Mucosa of stomach (tissue), 1 donor: ENCODE measurements around the gene ABCA3.

Source experiments
- H3K27me3 ChIP-seq: one replicate; pipeline ENCODE4 v1.7.0; 2013; ENCODE audit warnings: mild to moderate bottlenecking, low read length; ENCODE audit not compliant: control insufficient read depth, insufficient read depth
- H3K36me3 ChIP-seq: one replicate; pipeline ENCODE4 v1.7.0; 2013; ENCODE audit warnings: low read length; ENCODE audit not compliant: control insufficient read depth, insufficient read depth
- H3K4me1 ChIP-seq: one replicate; pipeline ENCODE4 v1.7.0; 2013; ENCODE audit warnings: mild to moderate bottlenecking, low read length; ENCODE audit not compliant: control insufficient read depth, insufficient read depth
- H3K4me3 ChIP-seq: one replicate; pipeline ENCODE4 v1.7.0; 2013; ENCODE audit warnings: low read length
- H3K9ac ChIP-seq: one replicate; pipeline ENCODE4 v1.7.0; 2013; ENCODE audit warnings: mild to moderate bottlenecking, low read length, moderate library complexity
- H3K9me3 ChIP-seq: one replicate; pipeline ENCODE4 v1.7.0; 2013; ENCODE audit warnings: mild to moderate bottlenecking, low read length, moderate library complexity; ENCODE audit not compliant: control insufficient read depth
- donor health status: Pancreatic carcinoma.

ABCA3 gene

DNA sequence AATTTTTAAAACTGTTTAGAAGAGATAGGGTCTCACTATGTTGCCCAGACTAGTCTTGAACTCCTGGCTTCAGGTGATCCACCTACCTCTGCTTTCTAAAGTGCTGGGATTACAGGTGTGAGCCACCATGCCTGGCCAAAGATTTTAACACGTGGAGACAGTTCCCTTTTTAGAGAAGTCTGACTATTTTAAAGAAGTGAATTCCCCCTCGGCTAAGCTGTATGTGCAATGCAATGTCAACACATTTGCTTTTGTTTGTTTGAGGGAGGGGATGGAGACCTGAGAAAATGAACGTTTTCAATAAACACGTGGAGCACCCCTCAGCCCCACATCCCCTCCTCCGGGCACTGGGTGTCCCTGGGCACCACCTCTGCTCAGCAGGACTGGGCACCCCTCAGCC, 58.3 kb downstream of the ABCA3 start:
- Histone ChIP-seq H3K9ac (no peak overlapping the region), H3K27me3 (no peaks in the 10 kb centered on the region), H3K9me3 (no peaks in the 10 kb centered on the region), H3K4me1 (no peaks in the 10 kb centered on the region), H3K36me3 (no peaks in the 10 kb centered on the region), H3K4me3 (no peak overlapping the region)

DNA sequence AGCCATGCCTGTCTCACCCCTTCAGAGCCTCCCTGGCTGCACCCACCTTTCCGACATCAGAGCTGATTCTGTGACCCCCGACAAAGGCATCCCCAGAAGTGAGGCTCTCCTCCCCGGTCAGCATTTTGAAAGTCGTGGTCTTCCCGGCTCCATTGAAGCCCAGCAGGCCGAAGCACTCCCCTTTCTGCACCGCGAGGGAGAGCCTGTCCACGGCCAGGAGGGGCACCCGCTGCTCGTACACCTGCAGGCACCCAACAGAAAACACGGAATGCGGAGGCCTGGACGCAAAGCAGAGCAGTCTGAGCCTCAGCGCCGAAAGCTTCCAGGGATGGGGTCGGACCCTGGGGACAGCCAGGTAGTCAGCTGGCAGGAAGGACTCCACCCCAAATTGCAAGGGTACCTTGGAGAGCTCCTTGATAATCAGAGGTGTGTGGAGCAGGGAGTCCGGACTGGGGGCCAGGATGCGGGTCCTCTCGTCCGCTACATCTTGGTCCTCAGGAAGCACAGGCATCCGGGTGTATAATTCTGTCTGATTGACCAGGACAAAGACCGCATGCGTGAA, 59.5 kb downstream of the ABCA3 start:
- Histone ChIP-seq H3K27me3 (peaks cover 2% of the 10 kb centered on the region), H3K9ac (no peak overlapping the region), H3K9me3 (no peaks in the 10 kb centered on the region), H3K4me1 (no peaks in the 10 kb centered on the region), H3K36me3 (no peaks in the 10 kb centered on the region), H3K4me3 (no peak overlapping the region)

DNA sequence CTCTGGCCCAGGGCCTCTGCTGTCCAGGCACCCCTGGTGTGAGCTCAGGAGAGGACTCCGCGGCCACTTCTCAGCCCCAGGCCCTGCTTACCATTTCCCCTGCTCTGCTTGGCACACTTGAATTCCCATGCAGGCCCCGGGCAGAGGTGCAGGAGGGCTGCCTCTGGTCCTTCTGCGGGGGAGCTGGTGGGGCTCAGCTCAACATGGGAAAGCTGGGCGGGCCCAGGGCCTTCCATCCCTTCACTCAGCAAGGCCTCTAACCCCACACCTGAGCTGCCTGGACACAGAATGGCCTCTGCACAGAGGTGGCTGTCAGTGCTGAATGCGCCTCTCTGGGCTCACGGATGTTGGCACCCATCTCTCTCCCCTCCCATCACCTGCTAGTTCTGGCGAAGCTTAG, 60.1 kb downstream of the ABCA3 start:
- Histone ChIP-seq H3K9me3 (no peaks in the 10 kb centered on the region), H3K36me3 (no peaks in the 10 kb centered on the region), H3K9ac (no peak overlapping the region), H3K4me1 (no peaks in the 10 kb centered on the region), H3K4me3 (no peak overlapping the region), H3K27me3 (peaks cover 5% of the 10 kb centered on the region)

DNA sequence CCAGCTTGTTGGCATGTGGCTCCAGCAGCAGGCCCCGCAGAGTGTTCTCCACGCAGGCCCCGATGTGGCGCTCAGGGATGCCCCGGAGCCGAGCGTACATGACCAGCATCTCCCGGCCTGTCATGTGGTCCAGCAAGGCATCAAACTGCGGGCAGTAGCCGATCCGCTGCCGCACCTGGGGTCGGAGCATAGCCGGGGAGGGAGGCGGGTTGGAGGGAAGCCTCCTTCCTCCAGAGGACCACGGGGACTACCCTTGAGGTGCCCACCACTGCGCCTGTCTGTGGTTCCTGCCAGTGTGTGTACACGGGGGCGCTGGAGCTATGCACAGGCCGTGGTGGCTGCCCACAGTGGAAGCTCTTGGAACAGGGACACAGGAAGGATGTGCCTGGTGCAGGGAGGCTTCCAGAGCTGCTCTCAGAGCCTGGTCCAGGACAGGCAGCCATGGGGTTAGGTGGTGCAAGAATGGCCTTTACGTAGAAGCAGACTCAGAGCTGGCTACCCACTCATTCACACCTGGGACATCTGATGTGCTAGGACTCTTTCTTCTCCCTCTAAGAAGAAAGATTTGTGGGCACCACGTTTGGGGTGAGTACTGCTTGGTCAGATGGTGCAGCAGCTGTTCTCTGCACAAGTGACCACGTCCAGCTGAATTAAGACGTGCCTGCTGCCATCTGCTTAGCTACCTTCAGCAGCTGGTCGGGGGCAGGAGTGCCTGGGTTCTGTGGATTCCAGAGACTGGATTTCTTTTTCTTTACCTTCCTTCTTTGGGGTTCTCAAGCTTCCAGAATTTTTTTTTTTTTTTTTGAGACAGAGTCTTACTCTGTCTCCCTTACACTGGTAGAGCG, 61.4 kb downstream of the ABCA3 start:
- H3K9me3 ChIP-seq, result no peaks in the 10 kb centered on the region
- peaks cover 5% of the 10 kb centered on the region for H3K27me3 ChIP-seq
- no peak overlapping the region for H3K4me3 ChIP-seq
- H3K9ac ChIP-seq, result no peak overlapping the region
- H3K4me1 ChIP-seq, result no peaks in the 10 kb centered on the region
- H3K36me3 ChIP-seq, result no peaks in the 10 kb centered on the region

DNA sequence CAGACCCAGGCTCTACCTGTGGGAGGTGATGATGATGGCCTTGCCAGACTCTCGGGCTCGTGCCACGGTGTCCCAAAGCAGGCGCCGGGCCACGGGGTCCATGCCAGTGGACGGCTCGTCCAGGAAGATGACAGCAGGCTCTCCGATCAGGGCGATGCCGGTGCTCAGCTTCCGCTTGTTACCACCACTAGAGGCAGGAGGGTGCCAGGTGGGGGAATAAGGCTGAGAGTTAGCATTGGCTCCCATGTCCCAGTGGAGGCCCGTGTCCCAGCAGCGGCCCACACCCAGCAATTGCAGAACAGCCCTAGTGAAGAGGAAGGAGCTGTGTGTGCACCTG, 62.3 kb downstream of the ABCA3 start:
- Histone ChIP-seq H3K27me3 (peaks cover 5% of the 10 kb centered on the region), H3K9ac (no peak overlapping the region), H3K9me3 (no peaks in the 10 kb centered on the region), H3K36me3 (no peaks in the 10 kb centered on the region), H3K4me3 (no peak overlapping the region), H3K4me1 (no peaks in the 10 kb centered on the region)

DNA sequence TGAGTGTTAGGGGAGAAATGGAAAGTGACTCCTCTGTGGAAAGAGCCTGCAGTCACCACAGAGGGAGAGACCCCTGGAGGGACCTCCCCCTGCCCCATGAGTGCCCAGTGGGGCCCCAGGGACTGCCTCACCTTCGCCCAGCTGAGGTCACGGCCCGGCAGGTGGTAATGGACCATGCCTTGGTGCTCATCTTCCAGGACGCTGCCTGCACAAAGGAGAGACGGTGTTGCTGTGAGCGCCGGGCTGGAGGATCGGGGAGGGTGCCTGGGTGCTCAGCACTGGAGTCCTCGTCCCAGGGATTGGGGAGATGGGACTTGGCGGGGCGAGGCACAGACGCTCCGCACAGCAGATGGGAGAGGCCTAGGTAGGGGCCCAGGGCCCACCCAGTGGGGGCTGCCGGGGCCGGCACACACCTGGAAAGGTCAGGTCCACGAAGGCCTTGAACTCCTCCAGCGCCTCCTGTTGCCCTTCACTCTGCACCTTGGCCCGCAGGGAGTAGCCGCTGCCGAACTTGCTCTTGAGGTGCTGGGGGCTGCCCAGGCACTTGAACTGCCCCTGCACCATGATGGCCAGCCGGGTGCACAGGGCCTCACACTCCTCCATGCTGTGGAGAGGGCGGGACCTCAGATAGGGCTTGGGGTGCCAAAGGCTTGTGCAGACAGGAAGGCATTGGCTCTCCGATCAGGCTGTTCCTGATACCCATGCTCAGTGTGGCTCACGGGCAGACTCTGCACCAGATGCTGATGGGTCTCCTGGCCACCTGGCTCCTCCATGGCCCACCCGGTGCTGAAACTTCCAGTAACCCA, 62.9 kb downstream of the ABCA3 start:
- H3K4me1 ChIP-seq, result no peaks in the 10 kb centered on the region
- peaks cover 5% of the 10 kb centered on the region for H3K27me3 ChIP-seq
- H3K4me3 ChIP-seq, result no peak overlapping the region
- no peaks in the 10 kb centered on the region for H3K36me3 ChIP-seq
- H3K9ac ChIP-seq, result no peak overlapping the region
- no peaks in the 10 kb centered on the region for H3K9me3 ChIP-seq

DNA sequence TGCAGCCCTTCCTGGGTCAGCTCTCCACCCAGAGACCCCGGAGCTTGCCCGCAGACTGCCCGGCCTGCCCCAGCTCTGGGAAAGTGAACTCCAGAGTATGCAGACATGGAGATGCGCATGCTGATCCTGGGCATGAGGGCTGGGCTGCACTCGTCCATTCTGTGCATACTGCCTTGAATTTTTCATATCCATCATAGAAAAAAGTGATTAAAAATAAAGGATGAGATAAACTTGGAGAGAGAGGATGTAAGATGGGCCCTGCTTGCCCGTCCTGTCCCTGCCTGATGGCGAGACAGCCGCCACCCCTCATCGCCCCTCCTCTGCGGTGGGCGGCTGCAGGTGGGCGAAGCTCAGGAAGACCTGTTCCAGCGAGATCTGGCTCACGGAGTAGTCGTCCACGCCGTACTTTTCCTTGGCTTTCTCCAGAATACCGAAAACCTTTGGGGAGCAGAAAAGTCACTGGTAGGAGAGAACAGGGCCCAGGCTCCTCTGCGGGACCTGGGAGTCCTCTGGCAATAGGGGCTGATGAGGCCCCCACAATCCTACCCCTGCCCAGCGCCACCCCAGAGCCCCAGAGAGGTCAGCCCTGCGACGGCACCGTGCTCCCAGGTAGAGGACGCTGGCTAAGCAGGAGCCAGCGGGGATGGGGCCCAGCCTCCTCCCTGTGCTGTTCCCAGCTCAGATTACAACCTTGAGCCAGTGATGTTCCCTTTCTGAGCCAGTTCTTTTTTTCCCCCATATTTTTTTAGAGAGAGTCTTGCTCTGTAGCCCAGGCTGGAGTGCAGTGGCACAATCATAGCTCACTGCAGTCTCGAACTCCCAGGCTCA, 63.9 kb downstream of the ABCA3 start:
- H3K9me3 ChIP-seq, result no peaks in the 10 kb centered on the region
- peaks cover 5% of the 10 kb centered on the region for H3K27me3 ChIP-seq
- no peak overlapping the region for H3K4me3 ChIP-seq
- H3K36me3 ChIP-seq, result no peaks in the 10 kb centered on the region
- no peaks in the 10 kb centered on the region for H3K4me1 ChIP-seq
- no peak overlapping the region for H3K9ac ChIP-seq

DNA sequence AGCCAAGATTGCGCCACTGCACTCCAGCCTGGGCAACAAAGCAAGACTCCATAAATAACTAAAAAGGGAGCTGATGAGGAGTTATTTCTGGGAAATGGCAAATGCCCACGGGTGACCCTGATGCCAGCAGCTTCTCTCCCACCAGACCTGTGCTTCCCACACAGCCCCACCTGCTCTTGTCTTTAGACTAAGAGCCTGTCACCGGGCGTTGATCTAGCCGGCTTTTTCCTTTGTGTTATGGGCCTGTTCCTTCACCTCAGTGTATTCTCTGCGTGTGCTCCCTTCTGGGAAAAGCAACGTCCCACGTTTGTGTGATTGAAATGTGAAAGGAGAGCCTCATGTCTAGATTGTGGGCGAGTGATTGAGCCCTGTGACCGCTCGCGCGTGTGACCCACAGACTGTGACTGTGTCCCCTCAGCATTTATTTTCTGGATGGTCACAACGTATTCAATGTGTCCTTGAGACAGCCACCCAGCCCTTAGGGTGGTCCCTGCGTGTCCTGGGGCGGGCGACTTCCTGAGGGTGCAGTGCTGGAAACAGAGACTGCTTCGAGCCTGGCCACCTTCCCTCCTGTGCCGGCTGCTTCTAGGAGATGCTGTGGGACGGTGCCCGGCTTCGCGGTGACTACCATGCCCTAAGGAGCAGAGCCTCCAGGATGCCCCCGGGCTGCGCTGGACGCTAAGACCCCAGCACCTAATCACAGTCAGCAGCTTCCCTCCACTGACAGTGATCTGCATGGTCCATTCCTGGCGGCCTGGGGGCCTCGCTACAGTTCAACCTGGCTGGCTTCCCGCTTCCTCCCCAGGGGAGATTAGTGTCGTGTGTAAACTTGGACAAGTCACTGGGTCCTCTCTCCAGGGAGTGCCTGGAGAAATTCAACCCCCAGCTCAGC, 64.8 kb downstream of the ABCA3 start:
- Histone ChIP-seq H3K4me1 (no peaks in the 10 kb centered on the region), H3K9me3 (no peaks in the 10 kb centered on the region), H3K4me3 (no peak overlapping the region), H3K27me3 (peaks cover 5% of the 10 kb centered on the region), H3K36me3 (no peaks in the 10 kb centered on the region), H3K9ac (no peak overlapping the region)

DNA sequence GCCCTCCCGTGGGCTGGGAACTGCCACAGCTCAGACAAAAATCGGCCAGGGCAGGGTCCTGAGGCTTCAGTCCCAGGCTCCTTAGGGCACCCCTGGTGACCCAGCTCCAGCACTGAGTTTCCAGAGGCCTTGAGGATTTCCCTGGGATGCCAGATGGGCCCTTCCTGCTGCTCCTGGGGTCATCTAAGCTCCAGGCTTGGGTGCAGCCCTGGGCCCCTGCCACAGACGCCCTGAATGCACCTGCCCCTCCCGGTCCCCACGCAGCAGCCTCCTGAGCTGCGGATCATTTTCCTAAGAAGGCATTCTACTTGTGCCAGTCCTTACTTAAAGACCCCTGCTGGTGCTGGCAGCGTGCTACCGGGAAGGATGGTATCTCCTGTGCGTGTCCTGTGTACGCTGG, 66.6 kb downstream of the ABCA3 start:
- Histone ChIP-seq H3K4me3 (no peak overlapping the region), H3K9me3 (no peaks in the 10 kb centered on the region), H3K9ac (no peak overlapping the region), H3K27me3 (peaks cover 5% of the 10 kb centered on the region), H3K36me3 (no peaks in the 10 kb centered on the region), H3K4me1 (peaks cover 10% of the 10 kb centered on the region)

DNA sequence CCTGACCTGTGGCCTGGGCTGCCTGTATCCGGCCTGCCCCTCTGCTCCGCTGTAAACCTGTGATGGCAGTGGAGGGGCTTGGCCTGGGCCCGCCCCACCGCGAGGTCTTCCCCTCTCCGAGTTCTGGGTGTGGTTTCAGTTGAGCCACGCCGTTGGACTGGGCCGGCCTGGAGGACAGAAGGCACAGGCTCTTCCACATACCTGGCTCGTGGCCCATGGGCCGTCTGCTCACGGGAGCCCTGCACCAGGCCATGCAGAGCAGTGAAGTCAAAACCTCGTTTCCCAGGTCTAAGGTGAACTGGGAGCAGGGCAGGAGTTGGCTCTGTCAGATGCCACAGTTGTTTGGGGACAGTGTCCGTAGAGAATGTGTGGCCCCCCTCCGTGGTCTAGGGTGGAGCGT, 67.0 kb downstream of the ABCA3 start:
- Histone ChIP-seq H3K36me3 (no peaks in the 10 kb centered on the region), H3K27me3 (peaks cover 5% of the 10 kb centered on the region), H3K9me3 (no peaks in the 10 kb centered on the region), H3K9ac (no peak overlapping the region), H3K4me3 (no peak overlapping the region), H3K4me1 (peaks cover 11% of the 10 kb centered on the region)

DNA sequence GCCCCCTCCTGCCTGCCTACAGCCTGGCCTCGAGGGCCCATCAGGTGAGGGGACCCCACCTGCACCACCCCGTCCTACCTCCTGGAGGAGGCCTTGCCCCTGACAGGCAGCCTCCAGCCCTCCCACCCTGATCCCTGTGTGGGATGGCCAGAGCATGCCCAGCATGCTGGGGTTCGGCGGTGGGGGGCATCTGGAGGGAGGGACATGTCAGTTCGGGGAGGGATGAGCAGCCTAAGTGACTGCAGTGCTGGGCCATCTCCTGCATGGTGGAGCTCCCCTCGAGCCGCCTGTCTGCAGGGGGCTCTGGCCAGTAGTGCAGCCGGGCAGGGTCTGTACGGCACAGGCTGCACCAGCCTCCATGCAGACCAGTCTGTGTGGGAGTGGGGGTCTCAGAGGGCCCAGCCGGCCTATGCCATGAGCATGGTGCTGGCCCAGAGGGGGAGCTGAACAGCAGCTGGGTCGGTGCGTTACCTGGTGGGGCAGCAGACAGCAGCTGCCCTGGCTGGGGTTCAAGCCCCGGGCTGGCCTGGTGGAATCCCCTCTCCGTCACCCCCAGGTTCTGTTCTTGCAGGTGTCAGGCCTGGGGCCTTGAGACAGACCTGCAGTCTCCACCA, 68.6 kb downstream of the ABCA3 start:
- Histone ChIP-seq H3K4me3 (no peak overlapping the region), H3K27me3 (peaks cover 5% of the 10 kb centered on the region), H3K4me1 (peaks cover 11% of the 10 kb centered on the region), H3K9me3 (no peaks in the 10 kb centered on the region), H3K9ac (no peak overlapping the region), H3K36me3 (no peaks in the 10 kb centered on the region)
